HepG2 (cell line): Measurements from ENCODE around the gene GGNBP2. TPM values are rescaled to one million over a fixed set of nuclear protein-coding genes. Genes with fewer than 3 reads are reported as not detected.

ENCODE experiments used
- HNRNPK ChIP-seq: fragments of 200-400 bp; formaldehyde crosslinking; IDR thresholded peaks from 2 replicates; pipeline ENCODE4 v1.6.1; 2018; ENCODE audit warnings: low read length, low read depth, moderate library complexity, mild to moderate bottlenecking; ENCODE audit not compliant: poor library complexity, severe bottlenecking
- KLF15 ChIP-seq: sonication (generic); formaldehyde crosslinking; IDR thresholded peaks from 2 replicates; pipeline ENCODE4 v1.8.1; 2023; ENCODE audit warnings: borderline replicate concordance, mild to moderate bottlenecking, inconsistent platforms, missing genetic modification reagents, mixed read lengths
- NFKB2 ChIP-seq: sonication (generic); formaldehyde crosslinking; IDR thresholded peaks from 2 replicates; pipeline ENCODE4 v1.4.0; 2020; ENCODE audit warnings: missing genetic modification reagents, borderline replicate concordance
- NR1H2 ChIP-seq: sonication (generic); formaldehyde crosslinking; IDR thresholded peaks from 2 replicates; pipeline ENCODE4 v1.8.1; 2022; ENCODE audit warnings: low read depth, missing genetic modification reagents, borderline replicate concordance
- NR3C1 ChIP-seq: sonication (generic); formaldehyde crosslinking; IDR thresholded peaks from 2 replicates; pipeline ENCODE4 v1.4.0; 2020; ENCODE audit warnings: missing genetic modification reagents
- PTBP1 ChIP-seq: fragments of 200-400 bp; formaldehyde crosslinking; IDR thresholded peaks from 2 replicates; pipeline ENCODE4 v1.6.1; 2018; ENCODE audit warnings: low read length, low read depth; ENCODE audit not compliant: poor library complexity, severe bottlenecking
- SALL1 ChIP-seq: sonication (generic); formaldehyde crosslinking; IDR thresholded peaks from 2 replicates; pipeline ENCODE4 v1.8.0; 2022; ENCODE audit warnings: mild to moderate bottlenecking, missing genetic modification reagents
- ZNF232 ChIP-seq: sonication (generic); formaldehyde crosslinking; IDR thresholded peaks from 2 replicates; pipeline ENCODE4 v1.4.0; 2020; ENCODE audit warnings: missing genetic modification reagents, borderline replicate concordance
- ZNF274 ChIP-seq: sonication (generic); formaldehyde crosslinking; IDR thresholded peaks from 2 replicates; pipeline ENCODE4 v1.5.1; 2020; ENCODE audit warnings: mild to moderate bottlenecking, missing genetic modification reagents
- ZNF292 ChIP-seq: sonication (generic); formaldehyde crosslinking; IDR thresholded peaks from 2 replicates; pipeline ENCODE4 v1.8.1; 2022; ENCODE audit warnings: mild to moderate bottlenecking, low read depth, missing genetic modification reagents, borderline replicate concordance
- ZNF432 ChIP-seq: sonication (generic); formaldehyde crosslinking; IDR thresholded peaks from 2 replicates; pipeline ENCODE4 v1.5.0; 2020; ENCODE audit warnings: missing genetic modification reagents, mild to moderate bottlenecking, borderline replicate concordance
- ZNF549 ChIP-seq: sonication (generic); formaldehyde crosslinking; IDR thresholded peaks from 2 replicates; pipeline ENCODE4 v1.5.0; 2020; ENCODE audit warnings: missing genetic modification reagents
- ZNF629 ChIP-seq: sonication (generic); formaldehyde crosslinking; conservative IDR thresholded peaks from 2 replicates; pipeline ENCODE4 v1.5.0; 2020; ENCODE audit warnings: missing genetic modification reagents
- ZNF777 ChIP-seq: sonication (generic); formaldehyde crosslinking; IDR thresholded peaks from 2 replicates; pipeline ENCODE4 v1.4.0; 2020; ENCODE audit warnings: missing genetic modification reagents
- ZSCAN20 ChIP-seq: sonication (generic); formaldehyde crosslinking; IDR thresholded peaks from 2 replicates; pipeline ENCODE4 v1.4.0; 2020; ENCODE audit warnings: missing genetic modification reagents, mild to moderate bottlenecking, borderline replicate concordance
- polyA plus RNA-seq, 8 experiments: library from polyadenylated mRNA; depleted of rRNA in 3 of 8; stranded (reverse) in 7 of 8; unstranded in 1 of 8; fragments of >200 nt; fragmentation: Illumina TruSeq in 4 of 8; extraction: Trizol in 4 of 8; gene quantifications; 2 replicates each; pipeline versions ENCODE4 v1.2.1 to v1.2.3, GENCODE V29; 2011 to 2016; ENCODE audit warnings: low read depth in 4 of 8, missing spikeins in 1 of 8, mixed read lengths in 1 of 8; ENCODE audit not compliant: insufficient read depth in 1 of 8
- total RNA-seq, 5 experiments: library from RNA; depleted of rRNA; stranded (reverse); fragments of >200 nt; fragmentation: Illumina TruSeq; extraction: Trizol; gene quantifications; 2 replicates each; pipeline ENCODE4 v1.2.3, GENCODE V29; 2016; ENCODE audit warnings: low read depth in 1 of 5
- TF ChIP-seq, protein P1 (sequence below): sonication (generic); formaldehyde crosslinking; IDR thresholded peaks from 2 replicates; pipeline ENCODE4 v1.4.0; 2020; ENCODE audit warnings: mild to moderate bottlenecking, missing genetic modification reagents
- TF ChIP-seq, protein P2 (sequence below): sonication (generic); formaldehyde crosslinking; IDR thresholded peaks from 2 replicates; pipeline ENCODE4 v1.5.1; 2020; ENCODE audit warnings: missing genetic modification reagents, mild to moderate bottlenecking, borderline replicate concordance
- TF ChIP-seq, protein P3 (sequence below): sonication (generic); formaldehyde crosslinking; IDR thresholded peaks from 2 replicates; pipeline ENCODE4 v1.4.0; 2020; ENCODE audit warnings: missing genetic modification reagents, borderline replicate concordance

The GGNBP2 gene
- total and polyA plus RNA-seq, 2 of the 13 experiments (the other 11 are each of a cell fraction or from before 2014, with no cell fraction given): 53.3 to 84.2 TPM

DNA sequence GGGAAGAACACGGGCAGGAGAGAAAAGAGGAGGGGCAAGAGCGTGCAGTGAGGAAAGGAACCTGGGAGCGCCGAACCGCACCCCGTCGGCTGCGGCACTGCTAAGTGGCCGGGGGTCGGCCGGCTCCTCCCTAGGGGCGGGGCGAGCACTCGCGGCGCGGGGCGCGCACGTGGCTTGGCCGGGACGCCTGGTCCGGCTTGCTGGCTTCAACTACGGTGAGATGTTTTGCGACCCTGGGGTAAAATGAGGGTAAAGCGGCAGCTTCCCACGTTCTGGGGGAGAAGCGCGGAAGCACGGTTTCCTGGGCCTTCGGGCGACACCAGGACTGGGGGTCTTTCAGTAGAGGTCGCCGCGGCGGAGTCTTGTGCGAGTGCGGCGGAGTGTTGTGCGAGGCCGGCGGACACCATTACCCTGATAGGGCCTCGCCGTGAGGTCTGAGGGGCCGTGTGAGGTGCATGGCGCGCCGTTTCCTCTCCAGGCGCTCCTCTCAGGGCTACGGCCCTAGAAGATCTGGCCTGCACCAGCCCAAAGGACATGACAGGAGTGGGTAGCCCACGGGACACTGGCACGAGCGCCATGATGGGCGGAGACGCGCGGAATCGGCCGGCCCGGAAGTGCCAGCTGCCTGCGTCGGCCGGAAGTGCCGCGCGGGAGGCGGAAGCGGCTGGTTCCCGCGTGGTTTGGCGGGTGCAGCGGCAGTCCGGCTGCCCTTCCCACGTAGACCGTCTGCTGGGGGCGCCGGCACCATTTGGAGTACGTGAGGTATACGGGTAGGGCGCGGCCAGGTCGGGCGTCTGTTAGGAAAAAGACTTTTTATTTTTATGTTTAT lies 9.7 kb upstream of the GGNBP2 start, which contains the start of the genes MYO19 and PIGW (continued):
- no peak for TF ChIP-seq NR1H2 (CRISPR knock-in tag)
- TF ChIP-seq, protein P1, sequence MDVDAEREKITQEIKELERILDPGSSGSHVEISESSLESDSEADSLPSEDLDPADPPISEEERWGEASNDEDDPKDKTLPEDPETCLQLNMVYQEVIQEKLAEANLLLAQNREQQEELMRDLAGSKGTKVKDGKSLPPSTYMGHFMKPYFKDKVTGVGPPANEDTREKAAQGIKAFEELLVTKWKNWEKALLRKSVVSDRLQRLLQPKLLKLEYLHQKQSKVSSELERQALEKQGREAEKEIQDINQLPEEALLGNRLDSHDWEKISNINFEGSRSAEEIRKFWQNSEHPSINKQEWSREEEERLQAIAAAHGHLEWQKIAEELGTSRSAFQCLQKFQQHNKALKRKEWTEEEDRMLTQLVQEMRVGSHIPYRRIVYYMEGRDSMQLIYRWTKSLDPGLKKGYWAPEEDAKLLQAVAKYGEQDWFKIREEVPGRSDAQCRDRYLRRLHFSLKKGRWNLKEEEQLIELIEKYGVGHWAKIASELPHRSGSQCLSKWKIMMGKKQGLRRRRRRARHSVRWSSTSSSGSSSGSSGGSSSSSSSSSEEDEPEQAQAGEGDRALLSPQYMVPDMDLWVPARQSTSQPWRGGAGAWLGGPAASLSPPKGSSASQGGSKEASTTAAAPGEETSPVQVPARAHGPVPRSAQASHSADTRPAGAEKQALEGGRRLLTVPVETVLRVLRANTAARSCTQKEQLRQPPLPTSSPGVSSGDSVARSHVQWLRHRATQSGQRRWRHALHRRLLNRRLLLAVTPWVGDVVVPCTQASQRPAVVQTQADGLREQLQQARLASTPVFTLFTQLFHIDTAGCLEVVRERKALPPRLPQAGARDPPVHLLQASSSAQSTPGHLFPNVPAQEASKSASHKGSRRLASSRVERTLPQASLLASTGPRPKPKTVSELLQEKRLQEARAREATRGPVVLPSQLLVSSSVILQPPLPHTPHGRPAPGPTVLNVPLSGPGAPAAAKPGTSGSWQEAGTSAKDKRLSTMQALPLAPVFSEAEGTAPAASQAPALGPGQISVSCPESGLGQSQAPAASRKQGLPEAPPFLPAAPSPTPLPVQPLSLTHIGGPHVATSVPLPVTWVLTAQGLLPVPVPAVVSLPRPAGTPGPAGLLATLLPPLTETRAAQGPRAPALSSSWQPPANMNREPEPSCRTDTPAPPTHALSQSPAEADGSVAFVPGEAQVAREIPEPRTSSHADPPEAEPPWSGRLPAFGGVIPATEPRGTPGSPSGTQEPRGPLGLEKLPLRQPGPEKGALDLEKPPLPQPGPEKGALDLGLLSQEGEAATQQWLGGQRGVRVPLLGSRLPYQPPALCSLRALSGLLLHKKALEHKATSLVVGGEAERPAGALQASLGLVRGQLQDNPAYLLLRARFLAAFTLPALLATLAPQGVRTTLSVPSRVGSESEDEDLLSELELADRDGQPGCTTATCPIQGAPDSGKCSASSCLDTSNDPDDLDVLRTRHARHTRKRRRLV (CRISPR knock-in tag): peak; percentile 66; the same call in 1 of the 2 replicates
- peak; percentile 89 for TF ChIP-seq PTBP1
- no peak; the same call in 1 of the 2 replicates for TF ChIP-seq ZNF549 (CRISPR knock-in tag)
- TF ChIP-seq ZNF629 (CRISPR knock-in tag): 0 out of 2 replicates have a peak, but pooled peaks have one; percentile 18
- TF ChIP-seq NR3C1 (CRISPR knock-in tag): no peak
- no peak for TF ChIP-seq ZNF777
- TF ChIP-seq, protein P2, sequence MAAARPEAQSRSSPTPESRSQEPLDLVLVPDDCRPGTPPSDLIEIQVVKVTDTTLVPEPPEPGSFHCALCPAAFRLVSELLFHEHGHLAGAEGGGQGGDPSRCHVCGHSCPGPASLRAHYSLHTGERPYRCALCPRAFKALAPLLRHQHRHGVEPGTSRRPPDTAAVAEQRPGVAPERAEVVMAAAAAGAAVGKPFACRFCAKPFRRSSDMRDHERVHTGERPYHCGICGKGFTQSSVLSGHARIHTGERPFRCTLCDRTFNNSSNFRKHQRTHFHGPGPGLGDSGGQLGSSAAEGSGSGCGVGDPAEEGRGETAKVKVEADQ (CRISPR knock-in tag): 0 out of 2 replicates have a peak, but pooled peaks have one; percentile 69
- TF ChIP-seq, protein P3, sequence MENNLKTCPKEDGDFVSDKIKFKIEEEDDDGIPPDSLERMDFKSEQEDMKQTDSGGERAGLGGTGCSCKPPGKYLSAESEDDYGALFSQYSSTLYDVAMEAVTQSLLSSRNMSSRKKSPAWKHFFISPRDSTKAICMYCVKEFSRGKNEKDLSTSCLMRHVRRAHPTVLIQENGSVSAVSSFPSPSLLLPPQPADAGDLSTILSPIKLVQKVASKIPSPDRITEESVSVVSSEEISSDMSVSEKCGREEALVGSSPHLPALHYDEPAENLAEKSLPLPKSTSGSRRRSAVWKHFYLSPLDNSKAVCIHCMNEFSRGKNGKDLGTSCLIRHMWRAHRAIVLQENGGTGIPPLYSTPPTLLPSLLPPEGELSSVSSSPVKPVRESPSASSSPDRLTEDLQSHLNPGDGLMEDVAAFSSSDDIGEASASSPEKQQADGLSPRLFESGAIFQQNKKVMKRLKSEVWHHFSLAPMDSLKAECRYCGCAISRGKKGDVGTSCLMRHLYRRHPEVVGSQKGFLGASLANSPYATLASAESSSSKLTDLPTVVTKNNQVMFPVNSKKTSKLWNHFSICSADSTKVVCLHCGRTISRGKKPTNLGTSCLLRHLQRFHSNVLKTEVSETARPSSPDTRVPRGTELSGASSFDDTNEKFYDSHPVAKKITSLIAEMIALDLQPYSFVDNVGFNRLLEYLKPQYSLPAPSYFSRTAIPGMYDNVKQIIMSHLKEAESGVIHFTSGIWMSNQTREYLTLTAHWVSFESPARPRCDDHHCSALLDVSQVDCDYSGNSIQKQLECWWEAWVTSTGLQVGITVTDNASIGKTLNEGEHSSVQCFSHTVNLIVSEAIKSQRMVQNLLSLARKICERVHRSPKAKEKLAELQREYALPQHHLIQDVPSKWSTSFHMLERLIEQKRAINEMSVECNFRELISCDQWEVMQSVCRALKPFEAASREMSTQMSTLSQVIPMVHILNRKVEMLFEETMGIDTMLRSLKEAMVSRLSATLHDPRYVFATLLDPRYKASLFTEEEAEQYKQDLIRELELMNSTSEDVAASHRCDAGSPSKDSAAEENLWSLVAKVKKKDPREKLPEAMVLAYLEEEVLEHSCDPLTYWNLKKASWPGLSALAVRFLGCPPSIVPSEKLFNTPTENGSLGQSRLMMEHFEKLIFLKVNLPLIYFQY (CRISPR knock-in tag): 0 out of 2 replicates have a peak, but pooled peaks have one; percentile 20
- peak; percentile 52 for TF ChIP-seq HNRNPK
- TF ChIP-seq ZNF274 (CRISPR knock-in tag): no peak; the same call in 1 of the 2 replicates
- TF ChIP-seq ZNF232: peak; percentile 56; the same call in 1 of the 2 replicates
- TF ChIP-seq ZNF292 (CRISPR knock-in tag): no peak
- peak; percentile 59; the same call in 1 of the 2 replicates for TF ChIP-seq SALL1
- peak; percentile 40; the same call in 1 of the 2 replicates for TF ChIP-seq NFKB2 (CRISPR knock-in tag)
- TF ChIP-seq KLF15 (CRISPR knock-in tag): 0 out of 2 replicates have a peak, but pooled peaks have one; percentile 31
- peak; percentile 71; the same call in 1 of the 2 replicates for TF ChIP-seq ZSCAN20 (CRISPR knock-in tag)
- no peak for TF ChIP-seq ZNF432 (CRISPR knock-in tag)
